B cell (primary cell): ENCODE measurements around the gene SAPCD2. TPM values are rescaled to one million over a fixed set of nuclear protein-coding genes. Genes with fewer than 3 reads are reported as not detected.

Experiments
- ATAC-seq: fragments of 200-7000 bp; cut with Tn5 transposase; one replicate; pipeline ENCODE4 v1.10.0; 2021; ENCODE audit warnings: low read depth, mild to moderate bottlenecking, moderate number of reproducible peaks, moderate library complexity
- CTCF ChIA-PET: fragments of 350-600 bp; sonication (Branson Sonifier 250); formaldehyde crosslinking; loops from one replicate; lab custom pipeline; 2021; ENCODE audit warnings: antibody characterized with exemption, inconsistent platforms; lab: Charles Lee
- POLR2A ChIA-PET: fragments of 350-600 bp; sonication (Branson Sonifier 250); formaldehyde crosslinking; loops from one replicate; lab custom pipeline; 2021; ENCODE audit warnings: antibody characterized with exemption; lab: Charles Lee
- DNase-seq: peaks from one replicate; pipeline ENCODE4 v3.0.0; 2013
- H2AFZ ChIP-seq: 2 replicates; pipeline ENCODE4 v1.6.1; 2012; ENCODE audit warnings: mild to moderate bottlenecking, low read depth, low read length; ENCODE audit not compliant: insufficient read depth, poor library complexity, severe bottlenecking
- H3K27ac ChIP-seq, 2 donors: 1 replicate in 1 of 2; 2 replicates in 1 of 2; pipeline ENCODE4 v1.5.1; 2012 to 2013; ENCODE audit warnings: low read length in 2 of 2, mild to moderate bottlenecking in 2 of 2, moderate library complexity in 1 of 2
- H3K27me3 ChIP-seq, 4 experiments: fragments of 200-600 bp in 1 of 4; sonication (generic) in 1 of 4; replicated peaks in 1 of 4; 1 replicate in 2 of 4; 2 replicates in 2 of 4; pipeline versions ENCODE4 v1.6.1 to v1.7.0; 2013 to 2016; ENCODE audit warnings: low read length in 3 of 4, mild to moderate bottlenecking in 2 of 4, mixed read lengths in 1 of 4, moderate library complexity in 1 of 4; ENCODE audit not compliant: insufficient read depth in 4 of 4, control insufficient read depth in 3 of 4; ENCODE audit errors: control extremely low read depth in 1 of 4
- H3K36me3 ChIP-seq, 2 experiments: replicated peaks in 1 of 2; 1 replicate in 1 of 2; 2 replicates in 1 of 2; pipeline versions ENCODE4 v1.6.1 to v1.7.1; 2013; ENCODE audit warnings: low read length in 1 of 2; ENCODE audit not compliant: insufficient read depth in 2 of 2, control insufficient read depth in 1 of 2; ENCODE audit errors: control extremely low read depth in 1 of 2, extremely low read depth in 1 of 2
- H3K4me1 ChIP-seq, 2 donors: fragments of 200-600 bp in 1 of 2; sonication (generic) in 1 of 2; 1 replicate in 1 of 2; 2 replicates in 1 of 2; pipeline versions ENCODE4 v1.5.1 to v1.6.1; 2013 to 2017; ENCODE audit warnings: low read length in 2 of 2; ENCODE audit not compliant: control insufficient read depth in 2 of 2, insufficient read depth in 2 of 2
- H3K4me2 ChIP-seq: replicated peaks from 2 replicates; pipeline ENCODE3; 2012; ENCODE audit warnings: mild to moderate bottlenecking, low read depth, low read length; ENCODE audit not compliant: poor library complexity, severe bottlenecking
- H3K4me3 ChIP-seq, 5 experiments: fragments of 200-600 bp in 1 of 5; sonication (generic) in 1 of 5; 1 replicate in 3 of 5; 2 replicates in 2 of 5; pipeline versions ENCODE4 v1.5.1 to v1.7.0; 2011 to 2016; ENCODE audit warnings: low read length in 4 of 5, mild to moderate bottlenecking in 4 of 5, low read depth in 2 of 5, control low read depth in 1 of 5, moderate library complexity in 1 of 5; ENCODE audit not compliant: insufficient read depth in 1 of 5; ENCODE audit errors: control extremely low read depth in 1 of 5, extremely low read depth in 1 of 5
- H3K79me2 ChIP-seq: fragments of 200-600 bp; sonication (generic); one replicate; pipeline ENCODE4 v1.6.0; 2016; ENCODE audit warnings: low read length; ENCODE audit not compliant: control insufficient read depth, insufficient read depth
- H3K9ac ChIP-seq: fragments of 200-600 bp; sonication (generic); 2 replicates; pipeline ENCODE4 v1.6.1; 2017; ENCODE audit warnings: mild to moderate bottlenecking, low read length, moderate library complexity
- H3K9me3 ChIP-seq, 3 donors: one replicate each; pipeline versions ENCODE4 v1.6.1 to v1.7.1; 2013; ENCODE audit warnings: low read length in 2 of 3; ENCODE audit not compliant: control insufficient read depth in 2 of 3, insufficient read depth in 1 of 3; ENCODE audit errors: control extremely low read depth in 1 of 3
- H4K20me1 ChIP-seq: 2 replicates; pipeline ENCODE4 v1.6.0; 2012; ENCODE audit warnings: mild to moderate bottlenecking, low read length; ENCODE audit not compliant: insufficient read depth, control insufficient read depth, poor library complexity, severe bottlenecking
- H3K27ac Mint-ChIP-seq: one replicate; pipeline ENCODE4 v1.8.0; 2021; ENCODE audit warnings: mixed read lengths
- H3K27me3 Mint-ChIP-seq: one replicate; pipeline ENCODE4 v1.8.0; 2021; ENCODE audit warnings: mixed read lengths
- H3K4me1 Mint-ChIP-seq: one replicate; pipeline ENCODE4 v1.8.0; 2021; ENCODE audit warnings: mixed read lengths
- H3K4me3 Mint-ChIP-seq: one replicate; pipeline ENCODE4 v1.8.0; 2021; ENCODE audit warnings: mixed read lengths
- H3K9me3 Mint-ChIP-seq: one replicate; pipeline ENCODE4 v1.8.0; 2022; ENCODE audit warnings: mixed read lengths; ENCODE audit not compliant: insufficient read depth
- CTCF ChIP-seq: fragments of 200-600 bp; IDR thresholded peaks from one replicate; pipeline ENCODE4 v1.8.0; 2022; ENCODE audit warnings: antibody characterized with exemption, mild to moderate bottlenecking
- EZH2 ChIP-seq: IDR thresholded peaks from 2 replicates; pipeline ENCODE4 v1.6.1; 2012; ENCODE audit warnings: borderline replicate concordance, low read depth, mild to moderate bottlenecking, moderate library complexity, low read length; ENCODE audit not compliant: insufficient read depth, poor library complexity, severe bottlenecking
- WGBS: methylation state at CpG from one replicate; pipeline ENCODE4 v1.1.5; 2013; ENCODE audit warnings: missing lambda C conversion rate; ENCODE audit not compliant: insufficient coverage; 5-methylcytosine and 5-hydroxymethylcytosine counted together
- intact Hi-C: fragments of 100-400 bp; cut with micrococcal nuclease; formaldehyde crosslinking; loops from one replicate; pipeline ENCODE4 v1.10.0; 2022
- polyA plus RNA-seq: library from polyadenylated mRNA; depleted of rRNA; stranded (reverse); fragments of >200 nt; gene quantifications from 2 replicates; pipeline ENCODE4 v1.2.3, GENCODE V29; 2012
- total RNA-seq, 2 donors: library from RNA; stranded (reverse); fragments of 120-200 nt in 1 of 2; gene quantifications; 1 replicate in 1 of 2; 2 replicates in 1 of 2; pipeline versions ENCODE4 v1.2.3 to v1.2.4, GENCODE V29; 2013 to 2022

SAPCD2 gene
- total and polyA plus RNA-seq, 2 donors (not counting 1 experiment from before 2014, with no cell fraction given) = 0.39 to 0.69 TPM

DNA sequence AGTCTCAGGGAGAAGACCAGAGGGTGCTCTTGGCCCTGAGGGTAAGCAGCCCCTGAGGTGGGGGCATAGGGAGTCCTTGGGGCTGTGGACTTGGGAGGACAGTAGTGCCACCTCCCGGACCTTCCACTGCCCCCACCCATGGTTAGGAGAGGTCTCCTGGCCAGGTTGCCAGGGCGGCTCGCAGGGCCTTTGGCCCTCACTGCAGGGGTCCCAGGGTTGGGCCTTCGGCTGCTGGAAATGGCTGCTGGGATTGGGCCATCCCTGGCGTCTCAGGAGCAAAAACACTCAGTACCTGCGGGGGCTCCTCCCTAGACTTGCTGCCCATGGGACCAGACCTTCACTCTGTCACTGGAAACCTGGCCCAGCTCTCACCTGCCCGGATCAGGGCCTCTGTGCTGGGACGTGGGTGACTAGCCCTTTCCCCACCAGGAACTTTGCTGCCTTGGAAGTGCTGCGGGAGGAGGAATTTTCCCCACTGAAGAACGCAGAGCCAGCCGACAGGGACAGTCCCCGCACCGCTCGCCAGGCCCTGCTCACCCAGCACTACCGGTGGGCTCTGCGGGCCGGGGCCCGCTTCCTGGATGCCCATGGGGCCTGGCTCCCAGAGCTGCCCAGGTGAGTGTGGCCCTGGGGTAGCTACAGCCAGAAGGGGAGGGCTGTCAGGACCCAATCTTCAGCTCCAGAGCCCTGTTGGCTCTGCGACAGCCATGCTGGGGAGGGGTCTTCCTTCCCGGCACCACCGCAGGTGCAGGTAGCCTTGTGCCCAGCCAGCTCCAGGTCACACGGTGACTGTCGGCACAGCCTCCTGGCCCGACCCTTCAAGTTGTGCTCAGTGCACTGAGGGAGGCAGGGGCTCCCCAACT, 10.1 kb upstream of the SAPCD2 start:
- H3K27me3 ChIP-seq = no peaks in the 10 kb centered on the region
- H3K36me3 ChIP-seq = peaks cover 0 to 29% of the 10 kb centered on the region in 2 experiments
- intact Hi-C loops = no loop called here
- H2AFZ ChIP-seq = no peak overlapping the region
- DNase-seq (no peak), ATAC-seq (no peak)
- no peak for TF ChIP-seq CTCF
- H3K4me2 ChIP-seq = no peak overlapping the region
- no peak overlapping the region for H3K4me3 ChIP-seq
- H3K4me1 Mint-ChIP-seq = peaks cover 27% of the 10 kb centered on the region
- no peak overlapping the region for H3K27ac ChIP-seq
- H3K4me3 Mint-ChIP-seq = peak overlapping the region; percentile 61
- peaks cover 26% of the 10 kb centered on the region for H4K20me1 ChIP-seq
- no peaks in the 10 kb centered on the region for H3K9me3 Mint-ChIP-seq
- CTCF ChIA-PET = interaction anchor here (0.9 to 1.5 kb wide), 2 partner anchors 17 to 34 kb away, joined by 3 read pairs; no protein-coding TSS in a partner anchor
- H3K79me2 ChIP-seq = peaks cover 12% of the 10 kb centered on the region
- no peaks in the 10 kb centered on the region for H3K9me3 ChIP-seq
- no peaks in the 10 kb centered on the region for H3K27me3 Mint-ChIP-seq
- POLR2A ChIA-PET = no interaction called here
- H3K9ac ChIP-seq = no peak overlapping the region
- peaks cover 11 to 40% of the 10 kb centered on the region in 2 donors for H3K4me1 ChIP-seq
- 98% methylated on average over 19 of the region's 24 CpGs for WGBS
- peak overlapping the region; percentile 67 for H3K27ac Mint-ChIP-seq

GRCh38 chr9:137079401-137079787, 9.0 kb upstream of the SAPCD2 start:
- no peak for ATAC-seq

More at GRCh38 chr9:137079401-137079787, 9.0 kb upstream of the SAPCD2 start:
- no peaks in the 10 kb centered on the region for H3K27me3 Mint-ChIP-seq
- peak overlapping the region; percentile 67 for H3K27ac Mint-ChIP-seq
- peaks cover 32% of the 10 kb centered on the region for H3K4me1 Mint-ChIP-seq
- no peak for DNase-seq
- Histone ChIP-seq H3K36me3 (peaks cover 0 to 29% of the 10 kb centered on the region in 2 experiments), H3K4me2 (no peak overlapping the region), H3K4me1 (peaks cover 11 to 36% of the 10 kb centered on the region in 2 donors), H3K27me3 (no peaks in the 10 kb centered on the region), H3K9me3 (no peaks in the 10 kb centered on the region), H2AFZ (no peak overlapping the region), H3K4me3 (no peak overlapping the region), H4K20me1 (peaks cover 26% of the 10 kb centered on the region), H3K27ac (no peak overlapping the region), H3K9ac (no peak overlapping the region), H3K79me2 (peaks cover 12% of the 10 kb centered on the region)
- H3K9me3 Mint-ChIP-seq = no peaks in the 10 kb centered on the region
- WGBS = 93% methylated on average over 13 of the region's 13 CpGs
- H3K4me3 Mint-ChIP-seq = peak overlapping the region; percentile 61
- intact Hi-C loops = no loop called here
- no peak for TF ChIP-seq EZH2
- ChIA-PET CTCF (interaction anchor here (1.6 kb wide), 1 partner anchor 12 kb away, joined by 6 read pairs; no protein-coding TSS in a partner anchor), POLR2A (no interaction called here)
